HCEC 1CT (cell line): Measurements from ENCODE around the gene WNT4.

Source experiments
- DNase-seq: peaks from one replicate; pipeline ENCODE4 v3.0.0-alpha.2; 2017

The WNT4 gene

DNA sequence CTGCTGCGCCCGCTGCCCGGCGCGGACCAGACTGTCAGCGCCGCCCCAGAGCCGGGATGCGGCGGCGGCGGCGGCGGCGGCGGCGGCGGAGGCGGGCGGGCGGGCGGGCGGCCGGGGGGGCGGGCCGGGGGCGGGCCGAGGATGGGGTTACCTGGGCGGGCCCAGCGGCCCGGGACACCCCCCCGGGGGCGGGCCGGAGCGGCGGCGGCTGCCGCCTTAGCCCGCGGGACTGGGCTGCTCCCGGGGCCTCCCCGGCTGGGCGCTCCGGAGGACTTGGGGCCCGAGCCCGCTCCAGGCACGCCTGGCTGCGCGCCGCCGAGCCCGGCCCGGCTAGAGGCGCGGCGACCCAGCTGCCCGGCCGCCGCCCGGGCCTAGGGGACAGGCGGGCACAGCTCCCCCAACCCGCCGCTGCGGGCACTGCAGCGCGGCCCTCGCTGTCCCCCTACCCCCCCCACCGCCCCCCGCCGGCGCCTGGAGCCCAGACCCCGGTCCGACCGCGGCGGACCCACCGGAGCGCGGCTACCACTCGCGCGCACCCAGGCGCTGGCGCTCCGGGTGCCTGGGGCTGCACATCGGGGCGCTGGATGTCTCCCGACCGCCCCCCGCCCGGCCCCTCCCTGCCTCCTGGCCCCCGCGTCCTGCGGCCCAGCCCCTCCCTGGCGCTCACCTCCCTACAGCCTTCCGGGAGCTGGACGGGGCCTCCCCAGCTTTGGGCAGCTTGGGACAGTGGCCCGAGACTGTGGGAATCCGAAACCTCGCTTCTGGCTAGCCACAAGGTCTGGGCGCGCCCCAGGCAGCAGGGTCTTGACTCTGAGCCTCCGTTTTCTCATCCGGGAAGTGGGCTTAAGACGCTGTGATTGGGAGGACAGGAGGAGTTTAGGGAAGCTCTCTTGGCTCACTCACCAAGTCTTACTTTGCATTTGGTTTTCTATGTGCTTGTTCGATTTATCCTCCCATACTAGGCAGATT is at the start of gene WNT4:
Gene WNT4, minus strand, starts transcription at position 33 of the 969 bp plus-strand sequence. CDS start 175 bp downstream, outside the sequence.
- DNase-seq, result no peak

DNA sequence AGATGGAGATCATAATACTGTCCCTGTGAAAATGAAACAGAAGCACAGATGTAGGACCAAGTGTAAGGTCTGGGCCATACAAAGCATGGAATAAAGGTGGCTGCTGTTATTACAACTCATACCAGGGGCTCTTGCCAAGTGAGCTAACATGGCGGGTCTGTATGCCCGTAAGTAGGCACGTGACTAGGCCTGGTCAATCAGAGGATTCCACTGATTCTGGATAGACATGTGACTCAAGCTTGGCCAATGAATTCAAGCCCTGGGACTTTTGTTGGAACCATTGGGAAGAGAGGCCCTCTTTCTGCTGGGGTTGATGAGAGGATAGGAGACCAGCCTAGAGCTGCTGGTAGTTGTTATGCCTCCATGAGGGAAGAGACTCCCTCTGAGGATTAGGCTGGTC is 47.8 kb upstream of the WNT4 start:
- no peak for DNase-seq

- DNase-seq, result no peak
These were observed 47.4 kb upstream of the WNT4 start for GRCh38 chr1:22190251-22190650.

GRCh38 chr1:22189619-22190018 is 46.7 kb upstream of the WNT4 start:
- no peak for DNase-seq

- no peak for DNase-seq
These were observed 46.0 kb upstream of the WNT4 start for GRCh38 chr1:22188914-22189313.

DNA sequence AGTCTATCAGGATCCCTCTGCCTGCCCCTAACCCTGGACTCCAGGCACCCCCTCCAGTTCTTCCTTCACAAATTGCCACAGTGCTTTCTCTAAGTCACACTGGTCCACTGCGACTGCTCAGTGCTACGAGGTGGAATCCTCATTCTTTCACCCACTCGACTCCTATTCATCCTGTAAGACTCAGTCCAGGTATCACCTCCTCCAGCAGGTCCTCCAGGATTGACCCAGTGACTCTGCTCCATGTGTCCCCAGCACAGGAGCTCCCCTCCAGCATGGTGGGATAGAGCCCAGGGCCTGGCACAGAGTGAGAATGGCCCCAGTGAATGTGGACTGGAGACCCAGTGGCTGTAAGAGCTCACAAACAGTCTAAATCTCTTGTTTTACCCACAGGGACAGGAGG is 45.5 kb upstream of the WNT4 start:
- no peak for DNase-seq

GRCh38 chr1:22186311-22186710 is 43.4 kb upstream of the WNT4 start:
- no peak for DNase-seq

DNA sequence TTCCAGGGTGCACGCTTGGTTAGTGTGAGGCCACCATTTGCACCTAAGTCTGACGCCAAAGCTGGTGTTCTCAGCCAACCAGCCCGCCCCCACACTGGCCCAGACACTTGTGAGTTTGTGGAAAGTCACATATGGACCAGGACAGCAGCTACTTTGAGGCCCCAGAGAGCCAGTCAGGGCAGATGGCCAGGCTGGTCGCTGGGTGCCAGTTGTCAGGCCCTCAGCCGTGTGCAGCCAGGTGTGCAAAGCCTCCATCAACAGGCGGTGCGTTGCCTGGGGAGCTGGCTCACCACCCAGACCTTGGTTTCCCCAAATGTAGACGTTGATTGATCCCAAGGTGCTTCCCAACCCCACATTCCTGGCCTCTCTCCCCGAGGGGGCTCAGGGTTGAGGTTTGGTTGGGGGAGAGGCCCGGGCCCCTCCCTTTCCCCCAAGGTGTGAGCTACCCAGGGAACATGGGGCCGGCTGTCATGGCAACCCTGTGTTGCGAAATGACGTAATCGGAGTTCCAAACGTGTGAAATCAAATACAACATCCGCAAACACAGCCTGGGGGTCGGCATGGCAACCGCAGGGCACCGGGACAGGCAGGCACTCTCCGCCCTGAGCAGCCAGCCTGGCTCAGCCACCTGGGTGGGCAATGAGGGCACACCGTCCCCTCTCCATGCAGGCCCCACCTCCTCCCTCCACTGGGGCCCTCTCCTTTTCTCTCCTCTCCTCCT is 42.2 kb upstream of the WNT4 start:
- DNase-seq, result no peak

DNA sequence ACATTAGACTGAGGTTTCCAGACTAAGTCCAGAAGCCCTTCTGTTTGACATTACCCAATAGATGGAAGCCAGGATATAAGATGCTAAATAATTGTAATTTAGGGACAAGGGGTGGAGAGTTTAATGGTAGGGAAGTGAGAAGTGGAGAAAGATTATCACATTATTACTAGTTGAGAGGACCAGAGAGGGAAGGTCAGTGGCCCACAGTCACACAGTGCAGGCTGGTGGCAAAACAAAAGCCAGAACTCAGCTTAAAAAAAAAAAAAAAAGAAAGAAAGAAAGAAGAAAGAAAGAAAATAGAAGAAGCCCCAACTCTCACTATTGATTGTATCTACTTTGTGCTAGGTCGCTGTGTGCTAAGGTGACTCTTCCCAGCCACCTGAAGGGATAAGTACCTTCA is 41.6 kb upstream of the WNT4 start:
- DNase-seq, result no peak

DNA sequence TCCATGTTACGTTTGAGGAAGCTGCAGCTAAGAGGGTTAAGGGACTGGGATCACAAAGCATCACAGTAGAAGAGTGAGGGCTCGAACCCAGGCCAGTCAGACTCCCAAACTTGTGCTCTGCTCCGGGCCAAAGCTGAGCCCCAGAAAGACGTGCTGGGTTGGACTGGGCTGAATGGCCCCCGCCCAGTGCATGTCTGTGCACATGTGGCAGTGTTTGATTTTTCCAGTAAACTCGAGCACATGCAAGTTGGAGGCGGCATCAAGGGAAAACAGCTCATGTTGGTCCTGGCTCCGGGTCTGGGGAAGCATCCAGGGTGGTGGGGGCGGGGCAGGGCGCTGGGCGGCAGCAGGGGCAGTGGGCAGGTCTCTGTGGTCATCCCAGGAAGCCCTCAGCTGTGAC is 39.8 kb upstream of the WNT4 start:
- DNase-seq, result no peak

- no peak for DNase-seq
These were observed 36.4 kb upstream of the WNT4 start for GRCh38 chr1:22179197-22179803.

DNA sequence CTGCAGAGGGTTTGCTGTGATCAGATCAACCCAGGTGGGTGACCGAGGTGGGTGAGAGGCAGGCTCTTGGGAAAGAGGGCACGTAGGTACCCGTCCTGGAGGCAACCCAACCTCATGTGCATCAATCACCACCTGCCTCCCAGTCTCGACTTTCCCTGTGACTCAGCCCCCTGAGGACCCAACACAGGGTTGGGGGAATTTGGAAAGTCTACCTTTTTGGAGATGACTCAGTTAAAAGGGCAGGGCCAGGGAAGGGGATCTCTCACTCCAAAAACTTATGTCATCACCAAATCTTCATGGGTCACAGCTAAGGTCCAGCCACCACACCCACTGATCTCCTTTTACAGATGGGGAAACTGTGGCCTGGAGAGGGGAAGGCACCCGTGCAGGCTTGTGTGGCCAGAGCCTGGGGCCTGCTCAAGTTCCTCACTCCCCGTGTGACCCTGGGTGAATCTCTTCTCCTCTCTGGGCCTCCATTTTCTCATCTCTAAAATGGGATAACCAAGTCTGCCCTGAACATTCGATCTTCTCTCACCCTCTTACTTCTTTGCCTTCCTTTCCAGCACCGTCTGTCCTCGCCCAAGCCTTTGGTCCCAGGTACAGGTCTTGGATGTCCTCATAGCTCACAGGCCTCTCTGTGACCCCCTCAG is 34.6 kb upstream of the WNT4 start:
- DNase-seq, result no peak

DNA sequence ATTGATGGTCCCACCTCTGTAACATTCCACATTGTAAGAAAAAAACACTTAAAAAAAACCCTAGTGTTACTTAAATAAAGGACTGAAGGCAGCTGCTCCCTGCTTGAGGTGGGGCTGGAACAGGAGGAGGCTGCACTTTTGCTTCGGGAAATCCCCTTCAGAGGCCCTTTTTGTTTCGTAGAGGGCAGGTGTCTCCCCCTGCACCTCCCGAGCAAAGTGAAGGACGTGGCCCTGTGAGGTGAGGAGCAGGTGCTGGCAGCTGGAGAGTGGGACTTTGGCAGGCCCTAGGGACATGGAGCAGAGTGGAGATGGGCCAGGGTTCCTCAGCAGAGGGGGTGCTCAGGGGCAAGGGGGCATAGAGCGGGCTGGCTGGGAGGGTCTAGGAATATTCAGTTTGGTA is 33.4 kb upstream of the WNT4 start:
- DNase-seq, result no peak

DNA sequence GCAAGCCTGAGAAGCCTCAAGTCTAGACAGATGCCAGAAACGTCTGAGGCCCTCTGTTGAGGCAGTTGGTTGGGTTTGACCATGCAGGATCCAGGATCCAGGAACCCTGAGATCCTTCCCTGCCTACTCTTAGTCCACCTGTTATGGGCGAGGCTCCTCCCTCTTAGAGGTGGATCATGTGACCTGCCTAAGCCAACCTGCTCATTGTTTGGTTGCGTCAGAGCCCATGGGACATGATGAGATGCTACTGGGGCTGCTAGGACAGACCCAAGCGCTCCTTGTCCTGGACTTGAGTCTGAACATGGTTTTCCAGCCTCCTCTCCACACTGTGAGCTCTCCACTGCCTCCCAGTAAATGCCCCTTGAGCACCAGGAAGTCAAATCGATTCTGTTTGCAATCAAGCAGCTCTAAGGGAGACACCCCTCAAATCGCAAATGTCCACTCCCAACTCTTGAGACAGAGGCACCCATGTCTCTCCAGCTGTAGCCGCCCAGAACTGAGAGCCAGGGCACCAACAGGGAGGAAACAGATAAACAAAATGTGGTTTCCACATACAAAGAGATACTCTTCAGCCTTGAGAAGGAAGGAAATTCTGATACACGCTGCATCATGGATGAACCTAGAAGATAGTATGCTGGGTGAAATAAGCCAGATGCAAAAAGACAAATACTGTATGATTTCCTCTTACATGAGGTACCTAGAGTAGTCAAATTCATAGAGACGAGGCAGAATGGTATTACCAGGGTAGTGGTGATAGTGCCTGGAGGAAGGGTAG is 31.7 kb upstream of the WNT4 start:
- no peak for DNase-seq

DNA sequence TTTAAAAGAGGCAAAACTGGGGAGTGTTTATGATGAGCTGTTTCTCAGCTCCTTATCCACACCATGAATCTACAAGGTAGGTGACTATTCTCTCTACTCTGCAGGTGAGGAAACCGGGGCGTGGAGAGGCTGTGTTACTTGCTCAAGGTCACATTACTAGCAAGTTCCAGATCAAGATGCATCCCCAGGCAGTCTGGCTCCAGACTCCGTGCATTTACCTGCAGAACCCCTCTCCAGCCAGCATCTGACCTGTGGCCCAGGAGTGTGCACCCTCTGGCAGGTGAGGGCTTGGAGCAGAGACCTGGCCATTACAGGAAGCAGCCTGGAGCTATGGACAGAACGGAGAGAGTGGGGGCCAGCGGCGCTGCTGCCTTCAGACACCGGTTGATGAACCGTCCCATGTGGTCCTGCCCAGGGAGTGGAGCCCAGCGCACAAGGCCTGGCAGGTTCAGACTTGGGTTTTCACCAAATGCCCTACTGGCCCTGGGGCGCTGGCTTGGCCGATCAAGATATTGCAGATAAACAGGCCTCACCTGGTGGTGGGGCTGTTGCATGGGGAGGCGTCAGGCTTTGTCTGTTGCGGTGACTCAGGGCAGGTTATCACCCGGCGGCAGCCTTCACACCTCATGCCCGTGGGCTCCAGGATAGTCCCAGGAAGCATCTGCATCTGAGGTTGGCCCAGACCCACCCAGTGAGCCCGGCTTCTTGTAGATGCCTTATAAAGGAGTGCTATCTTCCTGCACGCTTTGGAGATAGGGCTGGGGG is 29.2 kb upstream of the WNT4 start:
- no peak for DNase-seq

- DNase-seq, result no peak
These were observed 26.9 kb upstream of the WNT4 start for GRCh38 chr1:22169816-22170215.

- no peak for DNase-seq
These were observed 25.6 kb upstream of the WNT4 start for GRCh38 chr1:22168412-22168973.

- DNase-seq, result no peak
These were observed 23.5 kb upstream of the WNT4 start for GRCh38 chr1:22166439-22166838.

GRCh38 chr1:22164841-22165808 is 22.2 kb upstream of the WNT4 start:
- DNase-seq, result no peak

GRCh38 chr1:22163564-22163963 is 20.7 kb upstream of the WNT4 start:
- no peak for DNase-seq
